GM23338 (cell line): ENCODE results near the gene FHOD1. TPM values are rescaled to one million over a fixed set of nuclear protein-coding genes. Genes with fewer than 3 reads are reported as not detected.

Experiments
- ATAC-seq: fragments of 200-7000 bp; cut with Tn5 transposase; 3 replicates; pipeline ENCODE4 v1.9.1; 2020
- DNase-seq: peaks from one replicate; pipeline ENCODE4 v3.0.0-alpha.2; 2015; ENCODE audit warnings: low spot score
- H2AFZ ChIP-seq: fragments of 200-600 bp; sonication (generic); 2 replicates; pipeline ENCODE4 v1.8.0; 2016; ENCODE audit warnings: antibody characterized with exemption, mild to moderate bottlenecking, moderate library complexity
- H3F3A ChIP-seq: fragments of 200-600 bp; sonication (generic); replicated peaks from 2 replicates; pipeline ENCODE4 v1.8.0; 2017; ENCODE audit warnings: antibody characterized with exemption, mixed run types, low read depth
- H3K27ac ChIP-seq: fragments of 200-600 bp; sonication (generic); 2 replicates; pipeline ENCODE4 v1.6.1; 2016; ENCODE audit warnings: low read depth
- H3K27me3 ChIP-seq: fragments of 200-600 bp; sonication (generic); 2 replicates; pipeline ENCODE4 v1.8.0; 2016; ENCODE audit warnings: mild to moderate bottlenecking, mixed run types, moderate library complexity; ENCODE audit not compliant: insufficient read depth
- H3K36me3 ChIP-seq: fragments of 200-600 bp; sonication (generic); 2 replicates; pipeline ENCODE4 v1.8.0; 2016; ENCODE audit warnings: mild to moderate bottlenecking; ENCODE audit not compliant: insufficient read depth
- H3K4me1 ChIP-seq: fragments of 200-600 bp; sonication (generic); 2 replicates; pipeline ENCODE4 v1.8.0; 2016; ENCODE audit warnings: mild to moderate bottlenecking, moderate library complexity; ENCODE audit not compliant: insufficient read depth
- H3K4me2 ChIP-seq: fragments of 200-600 bp; sonication (generic); 2 replicates; pipeline ENCODE4 v1.7.1; 2017; ENCODE audit warnings: mixed run types
- H3K4me3 ChIP-seq: fragments of 200-600 bp; sonication (generic); 2 replicates; pipeline ENCODE4 v1.6.1; 2016; ENCODE audit warnings: mixed run types
- H3K79me2 ChIP-seq: fragments of 200-600 bp; sonication (generic); replicated peaks from 2 replicates; pipeline ENCODE4 v1.8.0; 2017; ENCODE audit warnings: mild to moderate bottlenecking; ENCODE audit not compliant: insufficient read depth
- H3K9me2 ChIP-seq: fragments of 200-600 bp; sonication (generic); 2 replicates; pipeline ENCODE4 v1.8.0; 2017; ENCODE audit not compliant: insufficient read depth
- H4K20me1 ChIP-seq: fragments of 200-600 bp; sonication (generic); replicated peaks from 2 replicates; pipeline ENCODE4 v1.8.0; 2017; ENCODE audit warnings: mild to moderate bottlenecking; ENCODE audit not compliant: insufficient read depth
- H3K27ac Mint-ChIP-seq: 2 replicates; pipeline ENCODE4 v1.8.0; 2020; ENCODE audit warnings: inconsistent platforms, mild to moderate bottlenecking, moderate library complexity, mixed read lengths
- H3K27me3 Mint-ChIP-seq: 3 replicates; pipeline ENCODE4 v1.8.0; 2022; ENCODE audit warnings: low read depth, mild to moderate bottlenecking, moderate library complexity, mixed read lengths, inconsistent platforms; ENCODE audit not compliant: insufficient read depth, poor library complexity
- H3K36me3 Mint-ChIP-seq: 3 replicates; pipeline ENCODE4 v1.8.0; 2021; ENCODE audit warnings: low read depth, mild to moderate bottlenecking, inconsistent platforms, moderate library complexity, mixed read lengths
- H3K4me1 Mint-ChIP-seq: 3 replicates; pipeline ENCODE4 v1.8.0; 2020; ENCODE audit warnings: mild to moderate bottlenecking, inconsistent platforms, mixed read lengths
- H3K4me3 Mint-ChIP-seq: 3 replicates; pipeline ENCODE4 v1.8.0; 2021; ENCODE audit warnings: moderate library complexity, mild to moderate bottlenecking, inconsistent platforms, mixed read lengths
- H3K9me3 Mint-ChIP-seq: 3 replicates; pipeline ENCODE4 v1.8.0; 2020; ENCODE audit warnings: moderate library complexity, mild to moderate bottlenecking, inconsistent platforms, mixed read lengths
- CTCF ChIP-seq, 2 experiments: fragments of 200-600 bp in 1 of 2; sonication (generic) in 1 of 2; conservative IDR thresholded peaks; 2 replicates each; pipeline versions ENCODE4 v1.5.1 to v1.6.1; 2016 to 2017; ENCODE audit warnings: antibody characterized with exemption in 2 of 2, low read depth in 2 of 2, mild to moderate bottlenecking in 2 of 2, moderate library complexity in 1 of 2
- EZH2 ChIP-seq: fragments of 200-600 bp; sonication (generic); IDR thresholded peaks from one replicate; pipeline ENCODE4 v1.8.0; 2017; ENCODE audit warnings: antibody characterized with exemption, mild to moderate bottlenecking, low read depth; ENCODE audit not compliant: unreplicated experiment
- EZH2phosphoT487 ChIP-seq: fragments of 200-600 bp; sonication (generic); IDR thresholded peaks from one replicate; pipeline ENCODE4 v1.8.1; 2018; ENCODE audit warnings: antibody characterized with exemption; ENCODE audit not compliant: unreplicated experiment
- JUNB ChIP-seq: IDR thresholded peaks from one replicate; pipeline ENCODE4 v1.6.1; 2016; ENCODE audit warnings: antibody characterized with exemption; ENCODE audit not compliant: unreplicated experiment
- POLR2AphosphoS5 ChIP-seq: IDR thresholded peaks from 2 replicates; pipeline ENCODE4 v1.6.1; 2016; ENCODE audit warnings: antibody characterized with exemption, low read depth
- polyA plus RNA-seq: library from polyadenylated mRNA; unstranded; fragments of >200 nt; fragmentation: Nextera tagmentation; extraction: Ambion mirVana; gene quantifications from 2 replicates; pipeline ENCODE4 v1.2.1, GENCODE V29; 2016
- total RNA-seq: library from RNA; depleted of rRNA; stranded (reverse); fragments of >200 nt; shearing (Covaris generic); gene quantifications from 2 replicates; pipeline ENCODE4 v1.2.3, GENCODE V29; 2014
- TF ChIP-seq, protein P1 (sequence below): IDR thresholded peaks from one replicate; pipeline ENCODE4 v1.6.1; 2018; ENCODE audit warnings: antibody characterized with exemption; ENCODE audit not compliant: unreplicated experiment

The FHOD1 gene
- total and polyA plus RNA-seq, 2 experiments from 2014 or later: 26.2 to 52.7 TPM

- TF ChIP-seq EZH2: no peak
- TF ChIP-seq, protein P1, sequence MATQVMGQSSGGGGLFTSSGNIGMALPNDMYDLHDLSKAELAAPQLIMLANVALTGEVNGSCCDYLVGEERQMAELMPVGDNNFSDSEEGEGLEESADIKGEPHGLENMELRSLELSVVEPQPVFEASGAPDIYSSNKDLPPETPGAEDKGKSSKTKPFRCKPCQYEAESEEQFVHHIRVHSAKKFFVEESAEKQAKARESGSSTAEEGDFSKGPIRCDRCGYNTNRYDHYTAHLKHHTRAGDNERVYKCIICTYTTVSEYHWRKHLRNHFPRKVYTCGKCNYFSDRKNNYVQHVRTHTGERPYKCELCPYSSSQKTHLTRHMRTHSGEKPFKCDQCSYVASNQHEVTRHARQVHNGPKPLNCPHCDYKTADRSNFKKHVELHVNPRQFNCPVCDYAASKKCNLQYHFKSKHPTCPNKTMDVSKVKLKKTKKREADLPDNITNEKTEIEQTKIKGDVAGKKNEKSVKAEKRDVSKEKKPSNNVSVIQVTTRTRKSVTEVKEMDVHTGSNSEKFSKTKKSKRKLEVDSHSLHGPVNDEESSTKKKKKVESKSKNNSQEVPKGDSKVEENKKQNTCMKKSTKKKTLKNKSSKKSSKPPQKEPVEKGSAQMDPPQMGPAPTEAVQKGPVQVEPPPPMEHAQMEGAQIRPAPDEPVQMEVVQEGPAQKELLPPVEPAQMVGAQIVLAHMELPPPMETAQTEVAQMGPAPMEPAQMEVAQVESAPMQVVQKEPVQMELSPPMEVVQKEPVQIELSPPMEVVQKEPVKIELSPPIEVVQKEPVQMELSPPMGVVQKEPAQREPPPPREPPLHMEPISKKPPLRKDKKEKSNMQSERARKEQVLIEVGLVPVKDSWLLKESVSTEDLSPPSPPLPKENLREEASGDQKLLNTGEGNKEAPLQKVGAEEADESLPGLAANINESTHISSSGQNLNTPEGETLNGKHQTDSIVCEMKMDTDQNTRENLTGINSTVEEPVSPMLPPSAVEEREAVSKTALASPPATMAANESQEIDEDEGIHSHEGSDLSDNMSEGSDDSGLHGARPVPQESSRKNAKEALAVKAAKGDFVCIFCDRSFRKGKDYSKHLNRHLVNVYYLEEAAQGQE: no peak
- TF ChIP-seq CTCF (conservative IDR thresholded peaks at IDR 0.05; ENCODE audit: low read depth in 2 of 2): no peak
- TF ChIP-seq JUNB: no peak
- TF ChIP-seq POLR2AphosphoS5: no peak
- ATAC-seq: no peak
- H4K20me1 ChIP-seq: no peaks in the 10 kb centered on the region; the same call in 1 of the 2 replicates
- no peak overlapping the region for H3K4me2 ChIP-seq
- peaks cover 7% of the 10 kb centered on the region for H3K4me1 Mint-ChIP-seq
- no peaks in the 10 kb centered on the region for H3K79me2 ChIP-seq
- no peak for DNase-seq
- H2AFZ ChIP-seq: no peak overlapping the region
- no peaks in the 10 kb centered on the region for H3F3A ChIP-seq
- no peak overlapping the region for H3K4me3 Mint-ChIP-seq
- no peaks in the 10 kb centered on the region for H3K36me3 ChIP-seq
- H3K36me3 Mint-ChIP-seq: no peaks in the 10 kb centered on the region
- H3K27ac ChIP-seq: no peak overlapping the region
- no peak overlapping the region for H3K27ac Mint-ChIP-seq
- no peak overlapping the region for H3K4me3 ChIP-seq
- H3K9me3 Mint-ChIP-seq: no peaks in the 10 kb centered on the region
- H3K9me2 ChIP-seq: no peaks in the 10 kb centered on the region
- no peaks in the 10 kb centered on the region for H3K27me3 ChIP-seq
- H3K4me1 ChIP-seq: no peaks in the 10 kb centered on the region
- H3K27me3 Mint-ChIP-seq: peaks cover 17% of the 10 kb centered on the region
Observed at GRCh38 chr16:67211674-67212073, 35.6 kb downstream of the FHOD1 start.

DNA sequence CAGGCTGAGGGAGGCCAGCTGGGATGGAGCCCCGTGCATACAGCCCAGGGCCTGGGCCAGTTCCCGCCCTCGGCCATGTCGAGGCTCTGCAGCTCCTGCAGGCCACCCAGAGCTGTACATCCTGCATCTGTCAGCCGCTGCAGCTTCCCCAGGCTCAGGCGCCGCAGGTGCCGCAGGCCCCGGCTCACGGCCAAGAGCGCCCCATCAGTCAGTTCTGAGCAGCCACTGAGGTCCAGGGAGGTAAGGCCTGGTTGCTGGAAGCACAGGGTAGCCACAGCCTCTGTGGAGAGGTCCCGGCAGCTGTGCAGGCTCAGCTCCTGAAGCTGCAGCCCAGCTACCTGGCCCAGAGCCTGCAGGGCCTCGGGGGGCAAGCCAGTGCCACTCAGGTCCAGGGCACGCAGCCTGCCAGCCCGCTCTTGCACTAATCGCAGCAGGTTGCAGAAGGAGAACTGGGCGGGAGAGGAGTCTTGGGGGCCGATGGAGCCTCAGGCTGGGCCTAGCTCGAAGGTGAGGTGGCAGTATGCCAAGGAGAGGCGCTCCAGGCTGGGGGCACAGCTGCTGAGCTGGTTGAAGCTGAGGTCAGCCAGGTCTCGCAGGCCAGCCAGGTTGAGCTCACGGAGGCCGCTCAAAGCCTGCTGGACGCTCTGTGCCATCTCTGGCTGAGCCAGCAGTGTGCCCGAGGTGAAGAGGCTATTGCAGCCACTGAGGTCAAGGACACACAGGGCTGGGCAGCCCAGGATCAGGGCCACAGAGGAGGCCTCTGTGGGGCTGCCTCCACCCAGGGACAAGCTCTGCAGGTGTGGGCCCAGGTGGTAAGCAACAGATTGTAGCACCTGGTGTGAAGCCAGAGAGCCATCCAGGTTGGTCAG, 37.0 kb downstream of the FHOD1 start:
- H3K36me3 ChIP-seq: no peaks in the 10 kb centered on the region
- no peaks in the 10 kb centered on the region for H3F3A ChIP-seq
- H3K27me3 Mint-ChIP-seq: peaks cover 12% of the 10 kb centered on the region
- DNase-seq: peak; percentile 65
- TF ChIP-seq JUNB: no peak
- peak in 1 of 2 experiments; percentile 40; a peak in 2 of 4 replicates for TF ChIP-seq CTCF (conservative IDR thresholded peaks at IDR 0.05; ENCODE audit: low read depth in 2 of 2)
- no peak for TF ChIP-seq EZH2phosphoT487
- no peak overlapping the region for H2AFZ ChIP-seq
- no peak overlapping the region for H3K4me3 ChIP-seq
- no peak overlapping the region for H3K27ac ChIP-seq
- peaks cover 5% of the 10 kb centered on the region; the same call in 2 of the 3 replicates for H3K4me1 Mint-ChIP-seq
- H3K27me3 ChIP-seq: no peaks in the 10 kb centered on the region
- no peaks in the 10 kb centered on the region; the same call in 1 of the 2 replicates for H4K20me1 ChIP-seq
- H3K36me3 Mint-ChIP-seq: no peaks in the 10 kb centered on the region
- H3K9me2 ChIP-seq: no peaks in the 10 kb centered on the region
- H3K4me1 ChIP-seq: no peaks in the 10 kb centered on the region
- no peak overlapping the region for H3K27ac Mint-ChIP-seq
- H3K79me2 ChIP-seq: no peaks in the 10 kb centered on the region
- peak; percentile 62 for ATAC-seq
- no peaks in the 10 kb centered on the region for H3K9me3 Mint-ChIP-seq
- H3K4me3 Mint-ChIP-seq: no peak overlapping the region
- H3K4me2 ChIP-seq: no peak overlapping the region
